ENCODE data around the gene FPGS. TPM values are rescaled to one million over a fixed set of nuclear protein-coding genes. Genes with fewer than 3 reads are reported as not detected.

Gene FPGS
- total RNA-seq, 1 donor from 2014 or later: 61.4 TPM

GRCh38 chr9:127793093-127793708 is 9.5 kb upstream of the FPGS start:
- DNase-seq (ENCODE audit: low spot score in 2 of 2, unreplicated experiment in 2 of 2): no peak
- Mint-ChIP-seq H3K9me3 (no peaks in the 10 kb centered on the region), H3K36me3 (peaks cover 26% of the 10 kb centered on the region), H3K27ac (peak overlapping the region; percentile 59), H3K4me3 (no peak overlapping the region), H3K27me3 (ENCODE audit: low read depth) (no peaks in the 10 kb centered on the region), H3K4me1 (peaks cover 1% of the 10 kb centered on the region)
- TF ChIP-seq, protein P1, sequence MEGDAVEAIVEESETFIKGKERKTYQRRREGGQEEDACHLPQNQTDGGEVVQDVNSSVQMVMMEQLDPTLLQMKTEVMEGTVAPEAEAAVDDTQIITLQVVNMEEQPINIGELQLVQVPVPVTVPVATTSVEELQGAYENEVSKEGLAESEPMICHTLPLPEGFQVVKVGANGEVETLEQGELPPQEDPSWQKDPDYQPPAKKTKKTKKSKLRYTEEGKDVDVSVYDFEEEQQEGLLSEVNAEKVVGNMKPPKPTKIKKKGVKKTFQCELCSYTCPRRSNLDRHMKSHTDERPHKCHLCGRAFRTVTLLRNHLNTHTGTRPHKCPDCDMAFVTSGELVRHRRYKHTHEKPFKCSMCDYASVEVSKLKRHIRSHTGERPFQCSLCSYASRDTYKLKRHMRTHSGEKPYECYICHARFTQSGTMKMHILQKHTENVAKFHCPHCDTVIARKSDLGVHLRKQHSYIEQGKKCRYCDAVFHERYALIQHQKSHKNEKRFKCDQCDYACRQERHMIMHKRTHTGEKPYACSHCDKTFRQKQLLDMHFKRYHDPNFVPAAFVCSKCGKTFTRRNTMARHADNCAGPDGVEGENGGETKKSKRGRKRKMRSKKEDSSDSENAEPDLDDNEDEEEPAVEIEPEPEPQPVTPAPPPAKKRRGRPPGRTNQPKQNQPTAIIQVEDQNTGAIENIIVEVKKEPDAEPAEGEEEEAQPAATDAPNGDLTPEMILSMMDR (IDR thresholded peaks at IDR 0.05; ENCODE audit: unreplicated experiment): no peak

DNA sequence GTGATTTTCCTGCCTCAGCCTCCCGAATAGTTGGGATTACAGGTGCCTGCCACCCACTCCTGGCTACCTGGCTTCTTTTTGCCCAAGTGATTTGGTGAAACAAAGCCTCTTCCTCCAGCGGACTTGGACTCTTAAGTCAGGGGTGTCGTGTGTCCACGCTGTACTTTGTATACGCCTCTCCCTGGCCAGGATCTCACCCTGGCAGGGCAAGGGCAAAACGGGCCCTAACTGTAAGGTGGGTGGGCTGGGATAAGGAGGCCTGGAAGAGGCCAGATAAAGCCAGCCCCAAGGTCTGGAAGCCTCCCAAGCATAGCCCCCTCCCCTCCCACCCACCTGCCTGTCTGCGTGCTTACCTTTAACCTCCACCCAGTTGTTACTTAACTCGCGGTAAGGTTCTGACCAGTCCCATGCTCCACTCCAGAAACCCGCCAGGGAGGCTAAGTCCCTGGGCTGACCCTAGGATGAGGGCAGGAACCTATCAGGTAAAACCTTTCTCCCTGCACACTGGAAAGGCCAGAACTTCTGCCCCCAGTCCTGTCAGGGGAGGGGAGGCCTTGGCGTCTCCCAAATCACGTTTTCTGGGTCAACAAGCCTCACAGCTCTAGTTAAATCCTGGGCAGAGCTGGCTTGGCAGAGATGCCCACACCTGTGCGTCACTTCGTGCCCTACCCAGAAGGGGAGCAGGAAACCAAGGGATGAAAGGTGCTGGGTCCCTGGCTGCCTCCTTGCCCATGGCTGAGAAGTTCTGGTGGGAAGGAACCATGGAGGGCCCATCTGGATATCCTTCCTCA is 8.5 kb upstream of the FPGS start:
- H3K27ac Mint-ChIP-seq: peak overlapping the region; percentile 53
- peaks cover 1% of the 10 kb centered on the region for H3K4me1 Mint-ChIP-seq
- DNase-seq (ENCODE audit: low spot score in 2 of 2, unreplicated experiment in 2 of 2): no peak
- H3K36me3 Mint-ChIP-seq: peaks cover 18% of the 10 kb centered on the region
- H3K4me3 Mint-ChIP-seq: no peak overlapping the region
- no peaks in the 10 kb centered on the region for H3K9me3 Mint-ChIP-seq
- H3K27me3 Mint-ChIP-seq (ENCODE audit: low read depth): no peaks in the 10 kb centered on the region
- TF ChIP-seq, protein P1 (IDR thresholded peaks at IDR 0.05; ENCODE audit: unreplicated experiment): no peak

DNA sequence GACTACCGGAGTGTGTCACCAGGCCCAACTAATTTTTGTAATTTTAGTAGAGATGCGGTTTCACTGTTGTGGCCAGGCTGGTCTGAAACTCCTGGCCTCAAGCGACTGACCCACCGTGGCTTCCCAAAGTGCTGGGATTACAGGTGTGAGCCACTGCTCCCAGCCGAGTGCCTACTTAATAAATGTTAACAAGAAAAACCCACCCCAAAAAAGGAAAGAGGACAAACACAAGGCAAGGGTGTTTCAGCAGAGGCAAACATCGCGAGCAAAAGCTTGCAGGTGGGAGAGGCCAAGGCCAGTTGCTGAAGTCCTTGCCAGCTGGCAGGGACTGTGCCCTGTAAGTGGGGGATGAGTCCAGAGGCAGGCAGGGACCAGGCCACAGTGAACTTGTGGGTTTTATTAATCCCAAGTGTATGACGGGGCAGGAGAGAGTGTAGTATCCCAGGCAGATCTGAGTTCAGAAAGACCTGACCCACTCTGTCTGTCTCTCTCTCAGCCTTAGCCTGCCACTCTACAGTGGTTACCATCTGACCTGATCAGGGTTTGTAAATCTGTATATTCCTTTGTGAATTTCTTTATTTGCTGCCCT is 6.4 kb upstream of the FPGS start:
- no peaks in the 10 kb centered on the region for H3K27me3 Mint-ChIP-seq (ENCODE audit: low read depth)
- no peaks in the 10 kb centered on the region for H3K9me3 Mint-ChIP-seq
- TF ChIP-seq, protein P1 (IDR thresholded peaks at IDR 0.05; ENCODE audit: unreplicated experiment): no peak
- H3K36me3 Mint-ChIP-seq: peaks cover 5% of the 10 kb centered on the region
- no peak for DNase-seq (ENCODE audit: low spot score in 2 of 2, unreplicated experiment in 2 of 2)
- H3K4me1 Mint-ChIP-seq: peaks cover 1% of the 10 kb centered on the region
- no peak overlapping the region for H3K4me3 Mint-ChIP-seq
- no peak overlapping the region for H3K27ac Mint-ChIP-seq

GRCh38 chr9:127796852-127797370 is 5.8 kb upstream of the FPGS start:
- DNase-seq (ENCODE audit: low spot score in 2 of 2, unreplicated experiment in 2 of 2): no peak
- Mint-ChIP-seq H3K4me3 (no peak overlapping the region), H3K36me3 (peaks cover 5% of the 10 kb centered on the region), H3K27ac (no peak overlapping the region), H3K4me1 (peaks cover 4% of the 10 kb centered on the region), H3K27me3 (ENCODE audit: low read depth) (no peaks in the 10 kb centered on the region), H3K9me3 (no peaks in the 10 kb centered on the region)
- TF ChIP-seq, protein P1 (IDR thresholded peaks at IDR 0.05; ENCODE audit: unreplicated experiment): no peak

- peak overlapping the region; percentile 92 for H3K27ac Mint-ChIP-seq
- H3K4me3 Mint-ChIP-seq: peak overlapping the region; percentile 75
- DNase-seq (ENCODE audit: low spot score in 2 of 2, unreplicated experiment in 2 of 2): no peak
- peaks cover 14% of the 10 kb centered on the region for H3K4me1 Mint-ChIP-seq
- H3K9me3 Mint-ChIP-seq: no peaks in the 10 kb centered on the region
- no peaks in the 10 kb centered on the region for H3K27me3 Mint-ChIP-seq (ENCODE audit: low read depth)
- TF ChIP-seq, protein P1 (IDR thresholded peaks at IDR 0.05; ENCODE audit: unreplicated experiment): no peak
- peaks cover 3% of the 10 kb centered on the region for H3K36me3 Mint-ChIP-seq
Measured at GRCh38 chr9:127801955-127802575, 617 bp upstream of the FPGS start.
